ENCODE results near the gene EFNA4.

The EFNA4 gene

GRCh38 chr1:155034318-155035208, 29.0 kb upstream of the EFNA4 start:
- FAIRE-seq, result no peak

- no peak for FAIRE-seq
Measured at GRCh38 chr1:155035936-155036335, 27.6 kb upstream of the EFNA4 start.

DNA sequence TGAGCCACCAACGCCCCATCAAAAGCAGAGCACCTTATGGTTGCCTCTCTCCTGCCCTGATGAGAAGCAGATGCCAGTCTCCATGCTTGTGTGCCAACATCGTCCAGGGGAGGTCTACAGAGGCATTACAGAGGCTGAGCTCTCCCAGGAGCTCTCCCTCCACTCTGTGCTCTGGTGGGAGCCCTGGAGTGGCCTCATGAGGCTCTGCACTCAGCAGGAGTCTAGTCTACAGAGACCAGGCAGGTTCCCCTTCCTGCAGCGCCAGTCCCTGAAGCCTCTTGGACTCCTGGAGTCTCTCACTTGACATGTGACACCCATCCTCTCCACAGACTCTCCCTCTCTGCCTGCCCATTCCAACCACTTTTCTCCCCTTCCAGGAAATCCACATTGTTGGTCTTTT, 26.5 kb upstream of the EFNA4 start:
- FAIRE-seq, result no peak

- no peak for FAIRE-seq
Measured at GRCh38 chr1:155037851-155038441, 25.6 kb upstream of the EFNA4 start.

- FAIRE-seq, result no peak
Measured at GRCh38 chr1:155038602-155039307, 24.8 kb upstream of the EFNA4 start.

- FAIRE-seq, result no peak
Measured at GRCh38 chr1:155039308-155039669, 24.3 kb upstream of the EFNA4 start.

- FAIRE-seq, result no peak
Measured at GRCh38 chr1:155040358-155041093, 23.0 kb upstream of the EFNA4 start.

DNA sequence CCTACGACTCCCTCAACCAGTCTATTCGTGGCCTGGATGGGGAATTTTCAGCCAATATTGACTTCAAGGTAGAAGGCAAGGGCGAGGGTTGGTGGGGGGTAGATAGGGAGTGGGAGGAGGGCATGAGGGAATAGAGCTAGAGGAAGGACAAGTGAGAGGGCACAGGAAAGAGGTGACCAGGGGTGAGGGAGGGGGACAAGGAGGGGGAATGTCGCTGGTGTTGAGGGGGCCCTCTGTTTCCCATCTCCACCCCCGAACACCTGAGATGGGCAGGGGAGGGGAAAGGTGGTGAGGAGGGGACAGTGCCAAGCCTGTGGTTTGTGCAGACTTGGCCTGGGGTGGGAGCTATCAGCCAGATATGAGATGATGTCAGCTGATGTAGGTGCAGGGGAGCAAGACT, 20.8 kb upstream of the EFNA4 start:
- no peak for FAIRE-seq

GRCh38 chr1:155043301-155043702, 20.2 kb upstream of the EFNA4 start:
- no peak for FAIRE-seq

DNA sequence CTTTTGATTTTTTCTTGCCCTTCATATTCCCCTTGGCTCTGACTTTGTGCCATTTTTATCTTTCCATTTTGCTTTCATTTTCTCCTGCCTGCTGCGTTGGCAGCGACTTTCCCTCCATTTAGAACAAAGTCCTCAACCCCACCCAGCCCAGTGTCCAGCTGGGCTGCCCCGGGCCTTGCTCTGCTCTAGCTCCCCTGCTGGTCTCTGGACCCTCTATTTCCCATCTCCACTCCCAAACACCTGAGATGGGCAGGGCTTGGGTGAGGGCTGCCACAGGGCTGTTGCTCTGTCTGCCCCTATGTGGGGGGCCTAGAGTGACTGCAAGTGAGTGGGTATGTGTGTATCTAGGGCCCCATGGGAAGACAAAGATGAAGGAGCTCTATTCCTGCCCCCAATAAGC, 19.7 kb upstream of the EFNA4 start:
- no peak for FAIRE-seq

DNA sequence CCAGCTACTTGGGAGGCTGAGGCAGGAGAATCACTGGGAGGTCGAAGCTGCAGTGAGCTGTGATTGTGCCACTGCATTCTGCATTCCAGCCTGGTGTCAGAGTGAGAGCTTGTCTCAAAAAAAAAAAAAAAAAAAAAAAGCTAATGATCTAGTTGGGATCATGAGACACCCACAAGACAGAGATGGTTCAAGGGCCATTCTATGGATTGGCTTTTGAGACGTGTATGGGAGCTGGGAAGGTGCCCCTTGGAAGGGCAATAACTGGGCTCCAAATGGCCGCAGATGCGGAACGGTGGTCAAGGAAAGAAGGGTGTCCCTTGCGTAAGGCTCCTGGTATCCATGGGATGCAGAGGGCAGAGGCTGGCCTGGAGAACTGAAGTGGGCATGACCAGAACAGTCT, 19.2 kb upstream of the EFNA4 start:
- FAIRE-seq, result no peak

DNA sequence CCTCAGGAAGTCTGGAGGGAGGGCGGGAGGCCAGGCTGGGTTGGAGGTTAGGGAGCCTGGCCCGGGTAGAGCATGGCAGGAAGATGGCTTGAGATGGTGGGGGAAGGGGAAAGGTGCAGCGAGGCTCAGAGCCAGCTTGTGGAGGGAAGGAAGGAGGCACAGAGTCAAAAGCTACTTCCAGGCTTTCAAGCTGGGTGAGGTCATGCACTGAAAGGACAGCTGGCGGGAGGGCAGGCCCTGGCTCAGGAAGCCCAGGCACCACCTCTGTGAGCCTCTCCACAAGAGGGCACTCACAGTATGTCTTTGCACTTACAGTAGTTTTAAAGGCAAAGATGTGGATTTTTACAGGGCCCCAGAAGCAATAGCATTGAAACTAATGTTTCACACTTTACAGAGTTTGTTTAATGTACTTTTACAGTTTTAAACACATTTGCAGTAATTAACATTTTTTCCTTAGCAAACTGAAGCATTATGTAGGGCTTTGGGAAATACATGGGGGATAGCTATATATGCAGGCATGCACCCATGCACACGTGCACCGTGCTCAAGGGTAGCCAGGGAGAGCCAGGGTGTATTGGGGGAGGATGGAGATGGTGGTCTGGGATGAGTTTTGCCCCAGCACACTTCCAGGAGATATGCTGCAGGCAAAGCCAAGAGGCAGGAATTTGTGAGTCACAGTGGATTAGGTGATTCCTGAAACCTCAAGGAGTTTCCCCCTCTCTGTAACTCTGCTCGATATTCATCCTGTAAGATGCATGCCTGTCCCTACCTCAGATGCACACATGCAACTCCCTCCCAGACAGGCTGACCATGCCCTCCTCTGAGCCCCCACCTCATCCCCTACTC, 18.5 kb upstream of the EFNA4 start:
- peak; percentile 90 for FAIRE-seq

DNA sequence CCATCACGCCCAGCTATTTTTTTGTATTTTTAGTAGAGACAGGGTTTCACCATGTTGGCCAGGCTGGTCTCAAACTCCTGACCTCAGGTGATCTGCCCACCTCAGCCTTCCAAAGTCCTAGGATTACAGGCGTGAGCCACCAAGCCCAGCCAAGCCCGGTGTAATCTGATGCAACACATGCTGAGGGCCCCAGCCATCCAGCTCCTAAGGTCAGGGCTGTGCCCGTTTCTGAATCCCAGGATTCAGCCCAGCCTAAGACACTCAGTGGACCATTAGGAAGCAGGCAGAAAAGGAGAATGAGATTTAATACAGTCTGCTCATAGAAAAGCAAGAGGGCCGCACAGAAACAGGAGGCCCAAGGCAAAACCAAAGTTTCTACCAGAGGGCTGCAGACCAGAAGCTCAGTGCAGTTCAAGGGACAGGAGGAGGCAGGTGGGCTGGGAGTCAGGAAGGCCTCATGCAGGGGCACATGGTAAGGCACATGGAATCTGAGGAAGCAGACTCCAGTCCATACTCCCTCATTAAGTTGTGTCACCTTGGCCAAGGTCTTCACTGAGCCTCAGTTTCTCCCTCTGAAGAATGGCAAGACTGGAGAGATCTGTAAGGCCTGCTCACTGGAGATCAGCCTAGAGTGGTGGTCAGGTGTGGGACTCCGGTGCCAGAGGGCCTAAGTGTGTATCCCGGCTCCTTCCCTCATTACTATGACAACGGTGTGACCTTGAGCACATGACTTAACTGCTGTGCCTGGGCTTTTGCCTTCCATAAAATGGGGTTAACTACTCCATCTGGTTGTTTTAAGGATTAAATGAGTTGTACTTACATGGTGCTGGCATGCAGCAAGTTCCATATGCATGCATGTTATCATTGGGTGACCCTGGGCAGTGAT, 14.8 kb upstream of the EFNA4 start:
- FAIRE-seq, result no peak

DNA sequence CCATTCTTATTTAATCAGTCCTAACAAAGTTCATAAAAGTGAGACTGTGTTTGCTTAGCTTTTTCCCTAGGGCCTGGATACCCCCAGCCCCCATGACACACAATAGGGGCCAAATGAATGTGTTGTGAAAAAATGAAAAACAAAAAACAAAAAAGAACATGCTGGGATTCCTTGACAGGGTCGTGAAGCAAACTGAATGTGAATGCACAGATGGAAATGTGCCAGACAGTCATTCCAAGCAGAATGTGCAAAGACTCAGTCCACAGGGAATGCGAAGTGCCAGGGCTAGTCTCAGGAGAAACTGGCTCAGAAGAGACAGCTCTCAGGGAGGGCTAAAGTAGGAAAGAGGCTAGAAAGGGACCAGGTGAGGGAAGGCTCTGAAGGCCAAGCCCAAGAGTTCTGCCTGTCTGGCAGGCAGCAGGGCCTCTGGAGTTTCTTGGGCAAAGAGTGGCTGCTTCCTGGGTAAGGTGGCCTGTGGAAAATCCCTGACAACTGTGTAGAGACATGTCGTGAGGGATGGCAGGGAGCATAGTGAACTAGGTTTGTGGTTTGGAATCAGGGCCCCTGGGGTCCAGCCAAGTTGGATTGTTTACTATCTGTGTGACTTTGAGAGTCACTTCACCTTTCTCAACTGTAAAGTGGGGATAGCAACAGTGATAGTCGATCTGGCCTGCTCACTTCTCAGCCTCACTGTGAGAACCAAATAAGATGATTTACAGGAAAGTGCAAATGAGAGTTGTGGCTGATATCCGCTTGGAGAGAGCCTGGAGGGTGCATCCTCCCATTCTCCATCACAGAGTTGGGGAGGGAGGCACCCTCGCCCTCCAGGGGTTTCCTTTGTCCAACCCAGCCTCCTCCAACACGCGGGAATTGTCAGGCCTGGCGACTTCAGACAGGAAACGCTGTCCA, 13.6 kb upstream of the EFNA4 start:
- no peak for FAIRE-seq

GRCh38 chr1:155050560-155051341, 12.8 kb upstream of the EFNA4 start, which contains the start of gene ADAM15:
TSS of gene ADAM15 (plus strand) at chr1:155051316. CDS start at chr1:155051387, 71 bp downstream.
- FAIRE-seq, result no peak

DNA sequence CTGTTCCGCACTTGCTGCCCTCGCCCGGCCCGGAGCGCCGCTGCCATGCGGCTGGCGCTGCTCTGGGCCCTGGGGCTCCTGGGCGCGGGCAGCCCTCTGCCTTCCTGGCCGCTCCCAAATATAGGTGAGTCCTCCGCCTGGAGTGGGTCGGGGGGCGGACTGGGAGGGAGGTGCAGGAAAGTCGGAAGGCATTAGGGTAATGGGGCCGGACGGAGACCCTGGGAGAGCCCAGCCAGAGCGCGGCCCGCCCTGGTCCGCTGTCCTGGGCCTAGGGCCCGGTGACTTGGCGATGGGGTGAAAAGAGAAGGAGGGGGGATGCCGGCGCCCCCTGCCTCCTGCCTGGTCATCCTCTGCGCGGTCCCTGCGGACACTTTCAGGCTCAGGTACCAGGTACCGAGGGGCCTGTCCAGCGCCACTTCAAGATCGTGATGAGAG, 12.2 kb upstream of the EFNA4 start:
- FAIRE-seq, result no peak

- FAIRE-seq, result no peak
Measured at GRCh38 chr1:155051777-155052398, 11.7 kb upstream of the EFNA4 start.
